ENCODE results near the gene VAX1.
"Not testable (repeated sequence)": the region's sequence is repeated elsewhere in the genome, so short reads cannot be mapped to it uniquely, and the experiment has no call there.

The VAX1 gene, protein sequence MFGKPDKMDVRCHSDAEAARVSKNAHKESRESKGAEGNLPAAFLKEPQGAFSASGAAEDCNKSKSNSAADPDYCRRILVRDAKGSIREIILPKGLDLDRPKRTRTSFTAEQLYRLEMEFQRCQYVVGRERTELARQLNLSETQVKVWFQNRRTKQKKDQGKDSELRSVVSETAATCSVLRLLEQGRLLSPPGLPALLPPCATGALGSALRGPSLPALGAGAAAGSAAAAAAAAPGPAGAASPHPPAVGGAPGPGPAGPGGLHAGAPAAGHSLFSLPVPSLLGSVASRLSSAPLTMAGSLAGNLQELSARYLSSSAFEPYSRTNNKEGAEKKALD

DNA sequence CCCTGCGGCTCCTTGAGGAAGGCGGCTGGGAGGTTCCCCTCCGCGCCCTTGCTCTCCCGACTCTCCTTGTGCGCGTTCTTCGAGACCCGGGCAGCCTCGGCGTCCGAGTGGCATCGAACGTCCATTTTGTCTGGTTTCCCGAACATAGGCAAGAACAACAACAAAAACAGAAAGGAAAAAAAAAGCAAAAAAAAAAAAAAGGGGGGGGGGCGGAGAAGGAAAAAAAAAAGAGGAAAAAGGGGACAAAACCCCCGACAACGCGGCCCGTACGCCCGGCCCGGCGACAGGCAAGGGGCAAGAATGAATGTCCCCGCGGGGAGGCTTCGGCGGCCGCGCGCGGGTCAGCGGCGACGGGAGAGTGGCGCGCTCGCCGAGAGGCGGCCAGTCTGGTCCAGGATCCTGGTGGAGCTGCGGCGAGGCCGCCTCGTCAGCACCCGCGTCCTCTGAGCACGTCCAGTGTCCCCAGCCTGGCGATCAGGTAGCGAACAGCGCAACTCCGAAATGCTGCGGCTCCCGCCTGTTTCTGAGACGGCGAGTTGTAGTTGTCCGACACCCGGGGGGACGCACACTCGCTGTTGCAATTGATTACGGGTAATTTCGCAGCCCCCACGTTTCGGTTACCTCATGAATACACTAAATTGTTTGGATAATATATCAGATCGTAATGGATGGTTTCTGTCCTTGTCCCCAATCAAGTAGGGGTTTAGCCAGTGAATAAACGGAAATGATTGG lies at the start of gene VAX1:
Gene VAX1, minus strand, starts transcription at position 360 of the 732 bp plus-strand sequence. Its CDS starts 214 bp downstream, at position 146.
- Histone ChIP-seq H3K27me3 (ENCODE audit: control insufficient read depth in 1 of 2, insufficient read depth in 2 of 2, low read length in 2 of 2) (peaks cover 59 to 86% of the 10 kb centered on the region in 2 donors), H3K36me3 (ENCODE audit: control insufficient read depth in 2 of 2, insufficient read depth in 2 of 2, low read length in 2 of 2) (no peaks in the 10 kb centered on the region), H3K9me3 (ENCODE audit: control insufficient read depth in 2 of 2, low read length in 2 of 2) (no peaks in the 10 kb centered on the region), H3K4me3 (ENCODE audit: low read length in 2 of 2) (peak within 1 kb of the TSS; percentile 35 to 60), H3K27ac (ENCODE audit: low read length) (no peak within 1 kb of the TSS), H3K4me1 (ENCODE audit: control insufficient read depth, insufficient read depth, low read length) (peaks cover 17% of the 10 kb centered on the region), H3K9ac (ENCODE audit: low read length in 2 of 2) (no peak within 1 kb of the TSS)

DNA sequence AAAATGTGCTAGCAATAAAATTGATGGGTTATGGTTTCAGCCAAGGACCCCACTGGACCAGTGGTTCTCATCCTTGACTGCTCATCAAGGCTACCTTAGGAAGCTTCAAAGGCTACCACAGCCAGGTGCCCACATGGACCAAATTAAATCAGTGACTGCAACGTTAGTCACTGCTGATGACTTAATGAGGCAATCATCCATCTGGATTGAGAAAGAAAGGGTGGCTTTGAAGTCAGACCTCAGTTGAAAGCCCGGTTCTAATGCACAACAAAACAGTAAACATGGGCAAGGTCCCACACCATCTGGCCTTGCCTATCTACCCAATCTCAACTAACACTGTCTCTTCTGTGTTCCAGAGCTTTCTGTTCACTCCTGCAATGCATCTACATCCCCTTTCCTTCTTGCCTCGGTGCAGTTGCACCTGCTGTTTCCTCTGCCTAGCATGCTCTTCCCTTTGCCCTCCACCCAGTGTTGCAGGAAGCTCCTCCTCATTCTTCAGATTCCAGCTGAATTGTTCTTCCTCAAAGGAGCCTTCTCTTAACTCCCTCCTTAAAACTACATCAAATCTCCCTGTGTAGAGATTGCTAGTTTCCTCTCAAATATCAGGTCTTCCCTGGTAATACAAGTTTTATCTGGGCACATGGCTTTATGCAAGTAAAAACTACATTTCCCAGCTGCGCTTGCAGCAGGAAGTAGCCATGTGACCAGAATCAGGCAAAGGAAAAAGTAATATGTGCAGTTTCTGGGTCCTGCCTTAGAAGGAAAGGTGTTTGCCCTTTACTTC lies 49.0 kb upstream of the VAX1 start:
- Histone ChIP-seq H3K4me1 (ENCODE audit: control insufficient read depth, insufficient read depth, low read length) (no peaks in the 10 kb centered on the region), H3K9ac (ENCODE audit: low read length in 2 of 2) (no peak overlapping the region), H3K4me3 (ENCODE audit: low read length in 2 of 2) (no peak overlapping the region), H3K36me3 (ENCODE audit: control insufficient read depth in 2 of 2, insufficient read depth in 2 of 2, low read length in 2 of 2) (no peaks in the 10 kb centered on the region), H3K9me3 (ENCODE audit: control insufficient read depth in 2 of 2, low read length in 2 of 2) (peaks cover 0 to 6% of the 10 kb centered on the region in 2 donors), H3K27me3 (ENCODE audit: control insufficient read depth in 1 of 2, insufficient read depth in 2 of 2, low read length in 2 of 2) (peaks cover 0 to 7% of the 10 kb centered on the region in 2 donors), H3K27ac (ENCODE audit: low read length) (no peak overlapping the region)

DNA sequence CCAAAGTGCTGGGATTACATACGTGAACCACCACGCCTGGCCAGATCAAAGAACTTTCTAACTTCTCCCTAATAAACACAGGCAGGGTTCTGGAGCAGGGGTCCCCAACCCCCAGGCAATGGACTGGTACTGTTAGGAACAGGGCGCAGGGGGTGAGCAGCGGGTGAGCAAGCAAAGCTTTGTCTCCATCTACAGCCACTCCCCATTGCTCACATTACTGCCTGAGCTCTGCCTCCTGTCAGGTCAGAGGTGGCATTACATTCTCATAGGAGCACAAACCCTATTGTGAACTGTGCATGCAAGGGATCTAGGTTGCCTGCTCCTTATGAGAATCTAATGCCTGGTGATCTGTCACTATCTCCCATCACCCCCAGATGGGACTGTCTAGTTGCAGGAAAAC lies 47.7 kb upstream of the VAX1 start:
- H3K27me3 ChIP-seq (ENCODE audit: control insufficient read depth in 1 of 2, insufficient read depth in 2 of 2, low read length in 2 of 2); H3K4me3 ChIP-seq (ENCODE audit: low read length in 2 of 2); H3K36me3 ChIP-seq (ENCODE audit: control insufficient read depth in 2 of 2, insufficient read depth in 2 of 2, low read length in 2 of 2): not testable (repeated sequence)

DNA sequence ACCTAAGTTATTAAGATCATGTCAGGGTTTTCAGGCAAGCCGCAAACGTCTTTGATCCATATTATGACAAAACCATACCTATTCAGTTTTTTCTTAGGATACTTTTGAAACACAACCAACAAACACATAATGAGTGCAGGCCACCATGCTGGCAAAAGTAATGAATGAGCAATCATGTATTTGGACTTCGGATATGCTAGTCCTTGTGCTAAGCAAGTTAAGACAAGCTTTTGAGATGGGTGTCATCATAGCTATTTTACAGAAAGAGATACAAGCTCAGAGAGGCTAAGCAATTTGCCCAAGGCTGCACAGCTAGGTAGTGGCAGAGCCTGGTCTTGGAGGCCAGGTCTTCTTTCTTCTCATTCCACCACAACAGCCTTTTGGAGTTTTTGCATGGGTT lies 46.8 kb upstream of the VAX1 start:
- Histone ChIP-seq H3K4me3 (ENCODE audit: low read length in 2 of 2) (no peak overlapping the region), H3K27me3 (ENCODE audit: control insufficient read depth in 1 of 2, insufficient read depth in 2 of 2, low read length in 2 of 2) (peaks cover 5 to 11% of the 10 kb centered on the region in 2 donors), H3K9me3 (ENCODE audit: control insufficient read depth in 2 of 2, low read length in 2 of 2) (peaks cover 0 to 6% of the 10 kb centered on the region in 2 donors), H3K9ac (ENCODE audit: low read length in 2 of 2) (no peak overlapping the region), H3K36me3 (ENCODE audit: control insufficient read depth in 2 of 2, insufficient read depth in 2 of 2, low read length in 2 of 2) (no peaks in the 10 kb centered on the region), H3K4me1 (ENCODE audit: control insufficient read depth, insufficient read depth, low read length) (no peaks in the 10 kb centered on the region), H3K27ac (ENCODE audit: low read length) (no peak overlapping the region)

More for the DNA sequence above, 47.7 kb upstream of the VAX1 start:
- H3K9ac ChIP-seq (ENCODE audit: low read length in 2 of 2); H3K27ac ChIP-seq (ENCODE audit: low read length); H3K9me3 ChIP-seq (ENCODE audit: control insufficient read depth in 2 of 2, low read length in 2 of 2); H3K4me1 ChIP-seq (ENCODE audit: control insufficient read depth, insufficient read depth, low read length): not testable (repeated sequence)

DNA sequence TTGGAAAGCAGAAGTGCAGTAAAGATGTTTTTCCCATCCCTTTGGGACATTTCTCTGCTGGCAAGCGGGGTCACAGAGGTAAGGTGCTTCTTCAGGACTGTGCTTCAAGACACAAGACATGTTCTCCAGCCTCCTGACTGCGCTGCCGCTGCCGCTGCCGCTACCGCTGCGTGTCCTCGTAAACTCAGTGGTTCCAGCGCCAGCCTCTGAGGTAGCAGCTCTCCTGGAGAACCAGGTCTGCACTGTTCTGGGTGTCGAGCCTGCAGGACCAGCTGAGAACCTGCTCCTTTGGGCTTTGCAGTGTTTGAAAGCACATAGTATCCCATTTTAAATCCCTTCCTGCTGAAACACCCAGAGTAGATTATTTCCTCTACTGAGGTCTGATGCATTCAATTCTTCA lies 46.2 kb upstream of the VAX1 start:
- H3K27ac ChIP-seq (ENCODE audit: low read length) = no peak overlapping the region
- H3K9ac ChIP-seq (ENCODE audit: low read length in 2 of 2) = no peak overlapping the region
- peaks cover 6 to 11% of the 10 kb centered on the region in 2 donors for H3K27me3 ChIP-seq (ENCODE audit: control insufficient read depth in 1 of 2, insufficient read depth in 2 of 2, low read length in 2 of 2)
- H3K36me3 ChIP-seq (ENCODE audit: control insufficient read depth in 2 of 2, insufficient read depth in 2 of 2, low read length in 2 of 2) = no peaks in the 10 kb centered on the region
- peaks cover 0 to 3% of the 10 kb centered on the region in 2 donors for H3K9me3 ChIP-seq (ENCODE audit: control insufficient read depth in 2 of 2, low read length in 2 of 2)
- no peak overlapping the region for H3K4me3 ChIP-seq (ENCODE audit: low read length in 2 of 2)
- H3K4me1 ChIP-seq (ENCODE audit: control insufficient read depth, insufficient read depth, low read length) = no peaks in the 10 kb centered on the region

DNA sequence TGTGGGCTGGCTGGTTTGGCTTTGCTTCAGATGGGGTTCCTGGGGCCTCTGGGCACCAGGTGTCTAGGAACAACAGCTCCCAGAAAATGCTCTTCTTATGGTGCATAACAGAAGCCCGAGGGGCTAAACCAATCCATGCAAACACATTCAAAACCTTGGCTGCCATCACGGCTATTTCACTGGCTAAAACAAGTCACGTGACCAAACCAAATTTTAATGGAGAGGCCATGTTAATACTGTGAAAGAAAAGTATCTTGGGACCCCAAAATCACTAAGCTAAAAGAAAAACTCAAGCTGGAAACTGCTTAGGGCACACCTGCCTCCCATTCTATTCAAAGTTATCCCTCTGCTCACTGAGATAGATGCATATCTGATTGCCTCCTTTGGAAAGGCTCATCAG lies 40.1 kb upstream of the VAX1 start:
- H3K9me3 ChIP-seq (ENCODE audit: control insufficient read depth in 2 of 2, low read length in 2 of 2) = no peaks in the 10 kb centered on the region
- no peak overlapping the region for H3K27ac ChIP-seq (ENCODE audit: low read length)
- H3K27me3 ChIP-seq (ENCODE audit: control insufficient read depth in 1 of 2, insufficient read depth in 2 of 2, low read length in 2 of 2) = peaks cover 25 to 28% of the 10 kb centered on the region in 2 donors
- no peak overlapping the region for H3K4me3 ChIP-seq (ENCODE audit: low read length in 2 of 2)
- no peak overlapping the region for H3K9ac ChIP-seq (ENCODE audit: low read length in 2 of 2)
- H3K4me1 ChIP-seq (ENCODE audit: control insufficient read depth, insufficient read depth, low read length) = peaks cover 13% of the 10 kb centered on the region
- H3K36me3 ChIP-seq (ENCODE audit: control insufficient read depth in 2 of 2, insufficient read depth in 2 of 2, low read length in 2 of 2) = no peaks in the 10 kb centered on the region

DNA sequence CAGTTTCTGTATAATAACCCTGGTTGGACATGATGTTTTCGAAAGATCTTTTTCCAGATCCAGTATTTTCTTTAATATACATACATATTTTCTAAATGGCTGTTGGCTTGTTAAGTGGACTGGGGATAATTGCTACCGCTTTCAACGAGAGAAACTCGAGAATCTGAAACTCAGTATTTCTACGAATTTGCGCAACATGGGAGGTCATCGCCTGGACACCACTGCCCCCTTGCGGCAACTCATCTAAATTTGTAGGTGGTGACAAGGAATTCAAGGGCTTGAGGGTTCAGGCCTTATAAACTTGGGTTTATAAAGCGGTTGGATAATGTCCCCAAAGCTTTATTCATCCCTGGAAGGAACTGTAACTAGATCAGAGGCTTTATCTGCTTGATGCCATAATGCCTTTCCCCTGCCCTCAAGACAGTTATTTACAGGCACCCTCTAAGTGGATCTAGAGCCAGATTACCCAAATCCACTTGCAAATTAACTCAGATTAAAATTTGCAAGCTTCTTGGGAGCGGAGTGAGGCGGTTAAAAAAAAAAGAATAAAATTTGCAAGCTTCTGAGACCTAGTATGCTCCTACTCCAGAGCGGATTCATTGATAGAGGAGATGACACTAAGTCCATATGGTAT lies 37.9 kb upstream of the VAX1 start:
- no peak overlapping the region for H3K9ac ChIP-seq (ENCODE audit: low read length in 2 of 2)

DNA sequence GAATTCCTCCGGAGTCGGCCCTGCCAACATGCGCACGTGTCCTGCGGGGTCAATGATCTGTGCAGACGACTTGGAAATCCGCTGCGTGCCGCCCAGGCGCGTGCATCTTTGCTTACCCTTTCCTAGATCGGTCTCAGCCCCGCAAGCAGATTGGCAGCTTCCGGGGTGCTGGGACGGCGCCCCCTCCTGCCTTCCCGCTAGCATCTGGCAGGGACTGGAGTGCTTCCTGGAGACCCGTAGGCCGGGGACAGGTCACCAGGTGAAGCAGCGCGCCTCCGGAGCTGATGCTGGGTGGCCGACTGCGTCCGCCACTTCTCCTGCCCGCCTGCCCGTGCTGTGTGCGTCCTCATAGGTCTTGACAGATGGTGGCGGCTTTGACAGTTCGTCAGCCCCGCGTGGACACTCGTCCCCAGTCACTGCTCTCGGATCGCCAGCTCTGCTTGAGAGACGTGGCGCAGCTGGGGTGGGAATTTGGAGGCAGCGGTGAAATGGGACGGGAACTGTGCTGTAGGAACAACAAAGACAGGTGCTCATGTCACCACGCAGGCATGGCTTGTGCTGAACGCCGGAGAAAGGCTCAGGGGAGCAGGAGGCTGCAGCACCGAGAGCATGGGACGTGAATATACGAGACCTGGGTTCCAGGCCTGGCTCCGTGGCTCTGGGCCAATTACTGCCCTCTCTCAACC lies 37.3 kb upstream of the VAX1 start:
- H3K27me3 ChIP-seq (ENCODE audit: control insufficient read depth in 1 of 2, insufficient read depth in 2 of 2, low read length in 2 of 2) = peaks cover 37 to 41% of the 10 kb centered on the region in 2 donors
- H3K4me1 ChIP-seq (ENCODE audit: control insufficient read depth, insufficient read depth, low read length) = peaks cover 13% of the 10 kb centered on the region
- peak overlapping the region; percentile 67 to 74 for H3K4me3 ChIP-seq (ENCODE audit: low read length in 2 of 2)
- no peak overlapping the region for H3K9ac ChIP-seq (ENCODE audit: low read length in 2 of 2)
- no peaks in the 10 kb centered on the region for H3K36me3 ChIP-seq (ENCODE audit: control insufficient read depth in 2 of 2, insufficient read depth in 2 of 2, low read length in 2 of 2)
- no peaks in the 10 kb centered on the region for H3K9me3 ChIP-seq (ENCODE audit: control insufficient read depth in 2 of 2, low read length in 2 of 2)
- H3K27ac ChIP-seq (ENCODE audit: low read length) = no peak overlapping the region

More for the DNA sequence above, 37.9 kb upstream of the VAX1 start:
- H3K27ac ChIP-seq (ENCODE audit: low read length) = no peak overlapping the region
- H3K9me3 ChIP-seq (ENCODE audit: control insufficient read depth in 2 of 2, low read length in 2 of 2) = no peaks in the 10 kb centered on the region
- H3K27me3 ChIP-seq (ENCODE audit: control insufficient read depth in 1 of 2, insufficient read depth in 2 of 2, low read length in 2 of 2) = peaks cover 36 to 38% of the 10 kb centered on the region in 2 donors
- no peaks in the 10 kb centered on the region for H3K36me3 ChIP-seq (ENCODE audit: control insufficient read depth in 2 of 2, insufficient read depth in 2 of 2, low read length in 2 of 2)
- peak overlapping the region; percentile 67 to 74 for H3K4me3 ChIP-seq (ENCODE audit: low read length in 2 of 2)
- peaks cover 13% of the 10 kb centered on the region for H3K4me1 ChIP-seq (ENCODE audit: control insufficient read depth, insufficient read depth, low read length)

DNA sequence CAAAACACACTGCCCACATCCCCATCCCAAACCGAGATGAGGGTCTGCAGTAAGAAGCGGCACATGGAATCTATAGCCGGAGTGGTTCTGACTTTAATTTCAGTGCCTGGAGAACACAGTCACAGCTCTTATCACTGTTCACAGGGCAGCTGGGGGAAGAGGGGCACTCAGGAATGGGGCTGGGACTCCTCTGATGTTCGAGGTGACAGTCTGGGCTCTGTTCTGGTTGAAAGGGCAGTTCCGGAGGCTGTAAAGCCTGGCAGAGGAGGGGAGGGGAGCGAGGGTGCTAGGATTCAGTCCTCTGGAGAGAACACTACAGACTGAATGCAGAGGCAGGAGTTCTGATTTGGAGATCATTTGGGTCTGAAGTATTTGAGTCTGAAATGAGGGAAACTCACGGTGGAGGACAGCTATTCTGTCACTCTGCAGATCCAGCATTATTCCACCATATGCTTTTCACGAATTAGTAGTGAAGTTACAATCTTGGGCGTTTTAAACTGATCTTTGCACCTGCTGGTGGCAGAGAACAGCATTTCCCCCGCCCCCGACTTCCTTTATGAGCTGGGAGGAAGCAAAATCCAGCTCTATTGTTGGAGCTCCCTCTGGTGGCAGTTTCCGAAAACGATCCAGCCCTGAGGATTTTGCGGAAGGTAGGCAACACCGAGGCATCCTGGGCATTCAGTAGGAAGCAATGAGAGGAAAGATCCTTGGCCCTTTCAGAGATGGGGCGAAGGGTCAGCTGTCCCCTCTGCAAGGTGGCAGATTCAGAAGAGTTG lies 36.6 kb upstream of the VAX1 start:
- no peak overlapping the region for H3K27ac ChIP-seq (ENCODE audit: low read length)
- no peak overlapping the region for H3K9ac ChIP-seq (ENCODE audit: low read length in 2 of 2)
- H3K4me3 ChIP-seq (ENCODE audit: low read length in 2 of 2) = peak overlapping the region; percentile 67 to 74
- H3K9me3 ChIP-seq (ENCODE audit: control insufficient read depth in 2 of 2, low read length in 2 of 2) = no peaks in the 10 kb centered on the region
- H3K4me1 ChIP-seq (ENCODE audit: control insufficient read depth, insufficient read depth, low read length) = peaks cover 13% of the 10 kb centered on the region
- H3K27me3 ChIP-seq (ENCODE audit: control insufficient read depth in 1 of 2, insufficient read depth in 2 of 2, low read length in 2 of 2) = peaks cover 41 to 42% of the 10 kb centered on the region in 2 donors
- no peaks in the 10 kb centered on the region for H3K36me3 ChIP-seq (ENCODE audit: control insufficient read depth in 2 of 2, insufficient read depth in 2 of 2, low read length in 2 of 2)

Data from stomach smooth muscle (tissue), 2 donors.